ENCODE data around the gene SF3B1.
"Not testable (repeated sequence)": the region's sequence is repeated elsewhere in the genome, so short reads cannot be mapped to it uniquely, and the experiment has no call there.

SF3B1 gene

GRCh38 chr2:197461057-197461456 lies 26.2 kb upstream of the SF3B1 start:
- Histone ChIP-seq H3K27ac (no peak overlapping the region), H3K9ac (ENCODE audit: insufficient read length) (no peak overlapping the region), H3K9me3 (ENCODE audit: low read depth, low read length) (no peaks in the 10 kb centered on the region), H3K4me3 (no peak overlapping the region), H3K36me3 (ENCODE audit: insufficient read depth, low read length) (peaks cover 10% of the 10 kb centered on the region)
- TF ChIP-seq EZH2 (IDR thresholded peaks at IDR 0.05) (no peak), POLR2AphosphoS5 (IDR thresholded peaks at IDR 0.05; ENCODE audit: borderline replicate concordance, low read depth, low read length) (no peak), FOXP2 (optimal IDR thresholded peaks at IDR 0.05; ENCODE audit: control extremely low read depth, extremely low read length, insufficient read depth) (no peak)
- no peak for DNase-seq (ENCODE audit: low read depth, low spot score)

GRCh38 chr2:197460649-197461048 lies 25.8 kb upstream of the SF3B1 start:
- no peak overlapping the region for H3K4me3 ChIP-seq
- DNase-seq (ENCODE audit: low read depth, low spot score) = no peak
- H3K36me3 ChIP-seq (ENCODE audit: insufficient read depth, low read length) = peaks cover 10% of the 10 kb centered on the region
- no peak overlapping the region for H3K9ac ChIP-seq (ENCODE audit: insufficient read length)
- no peak for TF ChIP-seq FOXP2 (optimal IDR thresholded peaks at IDR 0.05; ENCODE audit: control extremely low read depth, extremely low read length, insufficient read depth)
- TF ChIP-seq EZH2 (IDR thresholded peaks at IDR 0.05) = no peak
- TF ChIP-seq POLR2AphosphoS5 (IDR thresholded peaks at IDR 0.05; ENCODE audit: borderline replicate concordance, low read depth, low read length) = no peak
- H3K9me3 ChIP-seq (ENCODE audit: low read depth, low read length) = no peaks in the 10 kb centered on the region
- H3K27ac ChIP-seq = no peak overlapping the region

GRCh38 chr2:197455428-197455827 lies 20.6 kb upstream of the SF3B1 start:
- H3K9me3 ChIP-seq (ENCODE audit: low read depth, low read length) = no peaks in the 10 kb centered on the region
- peaks cover under 1% of the 10 kb centered on the region; the same call in 1 of the 2 replicates for H3K36me3 ChIP-seq (ENCODE audit: insufficient read depth, low read length)
- no peak overlapping the region for H3K9ac ChIP-seq (ENCODE audit: insufficient read length)
- no peak for DNase-seq (ENCODE audit: low read depth, low spot score)
- H3K27ac ChIP-seq = no peak overlapping the region
- no peak overlapping the region for H3K4me3 ChIP-seq
- TF ChIP-seq EZH2 (IDR thresholded peaks at IDR 0.05) = no peak
- no peak for TF ChIP-seq POLR2AphosphoS5 (IDR thresholded peaks at IDR 0.05; ENCODE audit: borderline replicate concordance, low read depth, low read length)
- no peak for TF ChIP-seq FOXP2 (optimal IDR thresholded peaks at IDR 0.05; ENCODE audit: control extremely low read depth, extremely low read length, insufficient read depth)

- no peaks in the 10 kb centered on the region for H3K36me3 ChIP-seq (ENCODE audit: insufficient read depth, low read length)
- H3K9me3 ChIP-seq (ENCODE audit: low read depth, low read length) = no peaks in the 10 kb centered on the region
- peak overlapping the region; percentile 87 for H3K4me3 ChIP-seq
- peak overlapping the region; percentile 85 for H3K9ac ChIP-seq (ENCODE audit: insufficient read length)
- no peak overlapping the region for H3K27ac ChIP-seq
- DNase-seq (ENCODE audit: low read depth, low spot score) = no peak
- no peak for TF ChIP-seq FOXP2 (optimal IDR thresholded peaks at IDR 0.05; ENCODE audit: control extremely low read depth, extremely low read length, insufficient read depth)
These were observed 20.1 kb upstream of the SF3B1 start for GRCh38 chr2:197454923-197455322.

GRCh38 chr2:197453914-197454398 lies 19.1 kb upstream of the SF3B1 start:
- Histone ChIP-seq H3K4me3 (peak overlapping the region; percentile 87), H3K36me3 (ENCODE audit: insufficient read depth, low read length) (no peaks in the 10 kb centered on the region), H3K9ac (ENCODE audit: insufficient read length) (peak overlapping the region; percentile 85), H3K9me3 (ENCODE audit: low read depth, low read length) (no peaks in the 10 kb centered on the region), H3K27ac (peak overlapping the region; percentile 70)
- DNase-seq (ENCODE audit: low read depth, low spot score) = no peak
- TF ChIP-seq POLR2AphosphoS5 (IDR thresholded peaks at IDR 0.05; ENCODE audit: borderline replicate concordance, low read depth, low read length) (no peak), FOXP2 (optimal IDR thresholded peaks at IDR 0.05; ENCODE audit: control extremely low read depth, extremely low read length, insufficient read depth) (no peak), EZH2 (IDR thresholded peaks at IDR 0.05) (no peak)

- no peaks in the 10 kb centered on the region for H3K9me3 ChIP-seq (ENCODE audit: low read depth, low read length)
- peak within 1 kb of the TSS; percentile 85 for H3K9ac ChIP-seq (ENCODE audit: insufficient read length)
- peak within 1 kb of the TSS; percentile 87 for H3K4me3 ChIP-seq
- peak; percentile 95 for DNase-seq (ENCODE audit: low read depth, low spot score)
- H3K27ac ChIP-seq = peak within 1 kb of the TSS; percentile 70
- TF ChIP-seq EZH2 (IDR thresholded peaks at IDR 0.05) (no peak), POLR2AphosphoS5 (IDR thresholded peaks at IDR 0.05; ENCODE audit: borderline replicate concordance, low read depth, low read length) (peak; percentile 73), FOXP2 (optimal IDR thresholded peaks at IDR 0.05; ENCODE audit: control extremely low read depth, extremely low read length, insufficient read depth) (peak; percentile 45)
- H3K36me3 ChIP-seq (ENCODE audit: insufficient read depth, low read length) = no peaks in the 10 kb centered on the region
These were observed 18.5 kb upstream of the SF3B1 start, which contains the start of gene COQ10B for GRCh38 chr2:197453123-197453913. Gene COQ10B, plus strand, starts transcription at chr2:197453552. Its CDS starts 9 bp downstream, at chr2:197453561.

- Histone ChIP-seq H3K27ac (peak overlapping the region; percentile 12; the same call in 1 of the 2 replicates), H3K36me3 (ENCODE audit: insufficient read depth, low read length) (no peaks in the 10 kb centered on the region), H3K9ac (ENCODE audit: insufficient read length) (peak overlapping the region; percentile 71), H3K9me3 (ENCODE audit: low read depth, low read length) (no peaks in the 10 kb centered on the region), H3K4me3 (peak overlapping the region; percentile 87)
- TF ChIP-seq EZH2 (IDR thresholded peaks at IDR 0.05) (no peak), POLR2AphosphoS5 (IDR thresholded peaks at IDR 0.05; ENCODE audit: borderline replicate concordance, low read depth, low read length) (no peak), FOXP2 (optimal IDR thresholded peaks at IDR 0.05; ENCODE audit: control extremely low read depth, extremely low read length, insufficient read depth) (no peak)
- DNase-seq (ENCODE audit: low read depth, low spot score) = no peak
These were observed 17.9 kb upstream of the SF3B1 start for GRCh38 chr2:197452754-197453122.

- H3K27ac ChIP-seq; H3K36me3 ChIP-seq (ENCODE audit: insufficient read depth, low read length); H3K4me3 ChIP-seq; H3K9ac ChIP-seq (ENCODE audit: insufficient read length); H3K9me3 ChIP-seq (ENCODE audit: low read depth, low read length); DNase-seq (ENCODE audit: low read depth, low spot score): not testable (repeated sequence)
These were observed 16.1 kb upstream of the SF3B1 start for GRCh38 chr2:197450935-197451358.

GRCh38 chr2:197450465-197450864 lies 15.6 kb upstream of the SF3B1 start:
- no peaks in the 10 kb centered on the region for H3K36me3 ChIP-seq (ENCODE audit: insufficient read depth, low read length)
- no peak for DNase-seq (ENCODE audit: low read depth, low spot score)
- H3K9me3 ChIP-seq (ENCODE audit: low read depth, low read length) = no peaks in the 10 kb centered on the region
- H3K9ac ChIP-seq (ENCODE audit: insufficient read length) = no peak overlapping the region
- H3K27ac ChIP-seq = no peak overlapping the region
- no peak overlapping the region for H3K4me3 ChIP-seq
- TF ChIP-seq EZH2 (IDR thresholded peaks at IDR 0.05) = no peak
- no peak for TF ChIP-seq FOXP2 (optimal IDR thresholded peaks at IDR 0.05; ENCODE audit: control extremely low read depth, extremely low read length, insufficient read depth)
- no peak for TF ChIP-seq POLR2AphosphoS5 (IDR thresholded peaks at IDR 0.05; ENCODE audit: borderline replicate concordance, low read depth, low read length)

Measured in SK-N-MC (cell line).